B cell (primary cell): ENCODE measurements around the gene CTRB2.

Source experiments
- EZH2 ChIP-seq: IDR thresholded peaks from 2 replicates; pipeline ENCODE4 v1.6.1; 2012; ENCODE audit warnings: borderline replicate concordance, low read depth, mild to moderate bottlenecking, moderate library complexity, low read length; ENCODE audit not compliant: insufficient read depth, poor library complexity, severe bottlenecking
- TF ChIP-seq, protein P1 (sequence below): fragments of 200-600 bp; IDR thresholded peaks from one replicate; pipeline ENCODE4 v1.8.0; 2022; ENCODE audit warnings: antibody characterized with exemption, mild to moderate bottlenecking

DNA sequence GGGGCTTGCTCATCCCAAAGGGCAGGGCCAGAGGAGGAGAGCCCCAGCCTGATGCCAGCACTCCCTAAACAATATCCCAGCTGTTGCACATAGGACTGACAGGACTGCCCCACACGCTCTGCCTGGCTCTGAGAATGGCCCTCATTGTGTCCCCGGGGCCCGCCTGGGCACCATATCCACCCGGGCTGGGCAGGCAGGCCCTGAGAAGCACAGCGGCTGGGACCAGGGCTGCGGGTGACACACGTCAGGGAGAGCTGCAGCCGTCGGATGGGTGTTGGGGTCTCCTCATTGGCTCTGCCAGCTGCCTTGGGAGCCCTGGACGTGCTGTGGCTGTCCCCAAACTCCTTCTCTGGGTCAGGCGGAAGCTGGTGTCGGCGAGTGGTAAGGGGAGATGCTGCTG lies 40.3 kb upstream of the CTRB2 start:
- TF ChIP-seq, protein P1, sequence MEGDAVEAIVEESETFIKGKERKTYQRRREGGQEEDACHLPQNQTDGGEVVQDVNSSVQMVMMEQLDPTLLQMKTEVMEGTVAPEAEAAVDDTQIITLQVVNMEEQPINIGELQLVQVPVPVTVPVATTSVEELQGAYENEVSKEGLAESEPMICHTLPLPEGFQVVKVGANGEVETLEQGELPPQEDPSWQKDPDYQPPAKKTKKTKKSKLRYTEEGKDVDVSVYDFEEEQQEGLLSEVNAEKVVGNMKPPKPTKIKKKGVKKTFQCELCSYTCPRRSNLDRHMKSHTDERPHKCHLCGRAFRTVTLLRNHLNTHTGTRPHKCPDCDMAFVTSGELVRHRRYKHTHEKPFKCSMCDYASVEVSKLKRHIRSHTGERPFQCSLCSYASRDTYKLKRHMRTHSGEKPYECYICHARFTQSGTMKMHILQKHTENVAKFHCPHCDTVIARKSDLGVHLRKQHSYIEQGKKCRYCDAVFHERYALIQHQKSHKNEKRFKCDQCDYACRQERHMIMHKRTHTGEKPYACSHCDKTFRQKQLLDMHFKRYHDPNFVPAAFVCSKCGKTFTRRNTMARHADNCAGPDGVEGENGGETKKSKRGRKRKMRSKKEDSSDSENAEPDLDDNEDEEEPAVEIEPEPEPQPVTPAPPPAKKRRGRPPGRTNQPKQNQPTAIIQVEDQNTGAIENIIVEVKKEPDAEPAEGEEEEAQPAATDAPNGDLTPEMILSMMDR = no peak
- TF ChIP-seq EZH2 = no peak
